ENCODE data around the gene ATG9A.

ATG9A gene

DNA sequence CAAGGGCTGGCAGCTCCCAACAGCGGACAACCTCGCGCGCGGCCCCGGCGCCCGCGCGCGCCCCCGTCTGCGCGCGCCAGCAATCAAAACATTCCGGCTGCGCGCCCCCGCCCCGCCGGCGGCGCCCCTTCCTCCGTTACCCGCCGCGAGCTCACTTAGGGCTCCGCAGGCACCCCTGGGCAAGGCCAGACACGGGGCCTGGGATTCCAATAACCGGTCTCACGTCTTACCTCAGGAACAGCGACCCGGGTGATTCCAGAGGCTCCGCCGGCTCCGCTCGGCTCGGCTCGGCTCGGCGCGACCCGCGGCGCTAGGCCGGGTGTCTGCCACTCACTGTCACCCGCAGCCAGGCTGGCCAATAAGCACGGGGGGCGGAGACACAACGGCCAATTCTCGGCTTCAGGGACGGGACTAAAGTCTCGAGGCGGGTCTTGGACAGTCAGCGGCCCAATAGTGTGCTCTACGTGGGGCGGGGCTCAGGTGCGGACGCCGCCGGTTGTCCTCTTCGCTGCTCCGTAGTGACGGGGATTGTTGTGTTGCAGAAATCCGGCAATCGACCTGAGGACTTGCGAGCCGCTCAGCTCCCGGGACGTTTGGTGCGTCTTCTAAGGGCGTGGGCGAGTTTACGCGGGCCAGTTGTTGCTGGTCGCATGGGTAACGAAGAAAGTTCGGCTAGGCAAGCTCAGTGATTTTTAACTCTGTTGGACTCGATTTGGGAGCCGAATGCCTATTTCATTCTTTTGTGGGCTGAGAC, at the start of gene ATG9A, which contains the start of gene ANKZF1:
TSS of gene ATG9A (minus strand) at position 332 of the 754 bp plus-strand sequence. CDS start 1,612 bp downstream, outside the sequence.
TSS of gene ANKZF1 (plus strand) at position 502 of the 754 bp plus-strand sequence. CDS start 452 bp downstream, outside the sequence.
- Histone ChIP-seq H3K27me3 (replicated peaks; ENCODE audit: control insufficient read depth, insufficient read depth, low read length) (no peaks in the 10 kb centered on the region), H3K36me3 (ENCODE audit: control insufficient read depth, insufficient read depth, low read length) (peaks cover 21% of the 10 kb centered on the region), H3K4me3 (replicated peaks; ENCODE audit: low read depth, low read length) (peak within 1 kb of the TSS; percentile 92)
- no peak for TF ChIP-seq CTCF (IDR thresholded peaks at IDR 0.05; ENCODE audit: insufficient read depth, low read length, poor library complexity, severe bottlenecking)
- peak; percentile 97 for DNase-seq (ENCODE audit: extremely low read depth, insufficient read length)

DNA sequence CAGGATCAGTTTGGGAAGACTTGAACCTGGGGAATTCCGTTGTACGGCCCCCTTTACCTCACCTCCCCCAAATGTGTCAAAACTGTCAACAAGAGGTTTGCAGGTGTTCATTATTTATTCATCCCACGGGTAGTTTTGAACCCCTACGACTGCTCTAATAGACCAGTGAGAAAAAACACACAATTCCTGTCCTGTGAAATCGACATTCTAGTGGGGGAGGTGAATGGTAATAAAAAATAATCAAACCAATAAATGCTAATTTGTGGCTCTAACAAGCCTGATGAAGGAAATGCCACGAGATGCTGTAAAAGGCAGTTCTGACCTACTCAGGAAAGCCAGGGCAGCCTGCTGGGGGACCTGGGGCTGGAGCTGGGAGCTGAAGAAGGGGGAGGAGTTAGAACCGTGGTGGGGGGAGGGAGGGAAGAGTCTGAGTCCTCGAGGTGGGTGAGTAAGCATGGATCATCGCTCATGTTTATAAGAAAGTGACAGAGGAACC, 49.3 kb upstream of the ATG9A start:
- TF ChIP-seq CTCF (IDR thresholded peaks at IDR 0.05; ENCODE audit: insufficient read depth, low read length, poor library complexity, severe bottlenecking): no peak
- Histone ChIP-seq H3K27me3 (replicated peaks; ENCODE audit: control insufficient read depth, insufficient read depth, low read length) (no peaks in the 10 kb centered on the region), H3K36me3 (ENCODE audit: control insufficient read depth, insufficient read depth, low read length) (peaks cover 13% of the 10 kb centered on the region), H3K4me3 (replicated peaks; ENCODE audit: low read depth, low read length) (peak overlapping the region; percentile 39)
- no peak for DNase-seq (ENCODE audit: extremely low read depth, insufficient read length)

DNA sequence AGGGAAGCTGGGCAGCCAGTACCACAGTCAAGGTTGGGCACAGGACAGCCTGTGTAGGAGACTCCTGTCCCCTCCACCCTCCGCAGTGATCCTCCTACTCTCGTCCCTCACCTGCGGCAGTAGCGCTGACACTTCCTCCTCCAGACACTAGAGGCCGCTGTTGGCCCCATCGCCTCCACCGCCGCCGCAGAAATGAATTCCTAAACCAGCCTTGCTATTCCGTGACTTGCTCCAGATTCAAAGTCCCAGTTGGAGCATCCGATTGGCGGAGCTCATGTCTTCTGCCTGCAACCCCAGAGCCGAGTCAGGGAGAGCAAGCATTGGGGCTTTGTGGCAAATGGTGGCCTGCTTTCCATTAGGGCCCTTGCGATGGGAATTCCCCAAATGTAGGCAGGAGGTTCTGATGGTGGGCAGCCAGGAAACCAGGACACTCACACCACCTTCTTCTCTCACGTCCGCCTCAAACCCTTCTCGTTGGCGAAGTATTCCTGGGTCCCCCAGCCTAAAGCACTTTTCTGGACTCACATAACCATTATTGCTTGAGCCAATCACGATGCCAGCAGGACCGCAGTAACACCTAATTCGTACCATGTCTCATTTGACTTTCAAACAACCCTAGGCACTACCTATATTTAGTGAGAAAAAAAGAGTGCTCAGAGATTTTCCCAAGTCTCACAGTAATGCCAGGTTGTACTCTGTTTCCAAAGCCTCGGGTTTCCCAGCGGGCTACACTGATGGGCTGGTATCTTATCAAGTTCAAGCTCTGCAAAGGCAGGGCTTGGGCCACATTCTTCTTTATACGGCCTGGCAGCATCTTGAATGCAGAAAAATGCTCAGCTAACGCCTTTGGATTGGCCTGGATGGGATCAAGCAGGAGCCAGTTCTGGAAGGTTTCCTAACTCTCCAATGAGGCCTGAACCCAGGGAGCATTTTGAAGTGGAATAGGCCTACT, 48.5 kb upstream of the ATG9A start:
- Histone ChIP-seq H3K4me3 (replicated peaks; ENCODE audit: low read depth, low read length) (peak overlapping the region; percentile 62), H3K36me3 (ENCODE audit: control insufficient read depth, insufficient read depth, low read length) (peaks cover 12% of the 10 kb centered on the region), H3K27me3 (replicated peaks; ENCODE audit: control insufficient read depth, insufficient read depth, low read length) (no peaks in the 10 kb centered on the region)
- DNase-seq (ENCODE audit: extremely low read depth, insufficient read length): peak; percentile 77
- TF ChIP-seq CTCF (IDR thresholded peaks at IDR 0.05; ENCODE audit: insufficient read depth, low read length, poor library complexity, severe bottlenecking): peak; percentile 98

GRCh38 chr2:219274361-219274921, 45.0 kb upstream of the ATG9A start:
- Histone ChIP-seq H3K4me3 (replicated peaks; ENCODE audit: low read depth, low read length) (no peak overlapping the region), H3K36me3 (ENCODE audit: control insufficient read depth, insufficient read depth, low read length) (no peaks in the 10 kb centered on the region), H3K27me3 (replicated peaks; ENCODE audit: control insufficient read depth, insufficient read depth, low read length) (no peaks in the 10 kb centered on the region)
- no peak for DNase-seq (ENCODE audit: extremely low read depth, insufficient read length)
- TF ChIP-seq CTCF (IDR thresholded peaks at IDR 0.05; ENCODE audit: insufficient read depth, low read length, poor library complexity, severe bottlenecking): no peak

GRCh38 chr2:219273937-219274336, 44.5 kb upstream of the ATG9A start:
- no peak for DNase-seq (ENCODE audit: extremely low read depth, insufficient read length)
- H3K4me3 ChIP-seq (replicated peaks; ENCODE audit: low read depth, low read length): no peak overlapping the region
- TF ChIP-seq CTCF (IDR thresholded peaks at IDR 0.05; ENCODE audit: insufficient read depth, low read length, poor library complexity, severe bottlenecking): no peak
- no peaks in the 10 kb centered on the region for H3K36me3 ChIP-seq (ENCODE audit: control insufficient read depth, insufficient read depth, low read length)
- H3K27me3 ChIP-seq (replicated peaks; ENCODE audit: control insufficient read depth, insufficient read depth, low read length): no peaks in the 10 kb centered on the region

Data from GM06990 (cell line).